PFSK-1 (cell line): Measurements from ENCODE around the gene SCN2A.

Source experiments
- FOXP2 ChIP-seq: optimal IDR thresholded peaks from 2 replicates; pipeline ENCODE3; 2011; ENCODE audit warnings: borderline replicate concordance, control low read depth, inconsistent platforms; ENCODE audit not compliant: insufficient read depth; ENCODE audit errors: extremely low read length, extremely low read depth
- POLR2AphosphoS5 ChIP-seq: IDR thresholded peaks from 2 replicates; pipeline ENCODE4 v1.6.1; 2012; ENCODE audit warnings: low read depth, mild to moderate bottlenecking, control low read depth, low read length, moderate library complexity
- REST ChIP-seq, 2 experiments: IDR thresholded peaks; 2 replicates each; pipeline versions ENCODE4 v1.6.1 to v1.8.0; 2011 to 2012; ENCODE audit warnings: low read depth in 2 of 2, low read length in 2 of 2, control low read depth in 1 of 2, inconsistent platforms in 1 of 2, mild to moderate bottlenecking in 1 of 2, moderate library complexity in 1 of 2; ENCODE audit not compliant: insufficient read depth in 1 of 2
- SIN3A ChIP-seq: IDR thresholded peaks from 2 replicates; pipeline ENCODE4 v1.6.1; 2012; ENCODE audit warnings: mild to moderate bottlenecking, low read length, moderate library complexity, borderline replicate concordance; ENCODE audit not compliant: insufficient read depth
- TAF1 ChIP-seq: IDR thresholded peaks from 2 replicates; pipeline ENCODE4 v1.6.1; 2012; ENCODE audit warnings: low read length, control low read depth, borderline replicate concordance; ENCODE audit not compliant: insufficient read depth

The SCN2A gene

GRCh38 chr2:165361514-165361913 lies 122.3 kb downstream of the SCN2A start:
- no peak for TF ChIP-seq REST (IDR thresholded peaks at IDR 0.05; ENCODE audit: insufficient read depth in 1 of 2, low read depth in 2 of 2, low read length in 2 of 2)
- TF ChIP-seq TAF1: no peak
- TF ChIP-seq POLR2AphosphoS5: no peak
- TF ChIP-seq FOXP2: no peak
- no peak for TF ChIP-seq SIN3A

- TF ChIP-seq REST (IDR thresholded peaks at IDR 0.05; ENCODE audit: insufficient read depth in 1 of 2, low read depth in 2 of 2, low read length in 2 of 2): no peak
These were observed 130.1 kb downstream of the SCN2A start for GRCh38 chr2:165369131-165369897.

GRCh38 chr2:165369898-165370296 lies 130.7 kb downstream of the SCN2A start:
- no peak for TF ChIP-seq REST (IDR thresholded peaks at IDR 0.05; ENCODE audit: insufficient read depth in 1 of 2, low read depth in 2 of 2, low read length in 2 of 2)
- TF ChIP-seq TAF1: no peak
- no peak for TF ChIP-seq FOXP2
- TF ChIP-seq POLR2AphosphoS5: no peak
- no peak for TF ChIP-seq SIN3A

- TF ChIP-seq TAF1: no peak
- no peak for TF ChIP-seq POLR2AphosphoS5
- TF ChIP-seq REST (IDR thresholded peaks at IDR 0.05; ENCODE audit: insufficient read depth in 1 of 2, low read depth in 2 of 2, low read length in 2 of 2): no peak
These were observed 132.1 kb downstream of the SCN2A start for GRCh38 chr2:165371356-165371755.
